ENCODE results near the gene SPG7.

DNA sequence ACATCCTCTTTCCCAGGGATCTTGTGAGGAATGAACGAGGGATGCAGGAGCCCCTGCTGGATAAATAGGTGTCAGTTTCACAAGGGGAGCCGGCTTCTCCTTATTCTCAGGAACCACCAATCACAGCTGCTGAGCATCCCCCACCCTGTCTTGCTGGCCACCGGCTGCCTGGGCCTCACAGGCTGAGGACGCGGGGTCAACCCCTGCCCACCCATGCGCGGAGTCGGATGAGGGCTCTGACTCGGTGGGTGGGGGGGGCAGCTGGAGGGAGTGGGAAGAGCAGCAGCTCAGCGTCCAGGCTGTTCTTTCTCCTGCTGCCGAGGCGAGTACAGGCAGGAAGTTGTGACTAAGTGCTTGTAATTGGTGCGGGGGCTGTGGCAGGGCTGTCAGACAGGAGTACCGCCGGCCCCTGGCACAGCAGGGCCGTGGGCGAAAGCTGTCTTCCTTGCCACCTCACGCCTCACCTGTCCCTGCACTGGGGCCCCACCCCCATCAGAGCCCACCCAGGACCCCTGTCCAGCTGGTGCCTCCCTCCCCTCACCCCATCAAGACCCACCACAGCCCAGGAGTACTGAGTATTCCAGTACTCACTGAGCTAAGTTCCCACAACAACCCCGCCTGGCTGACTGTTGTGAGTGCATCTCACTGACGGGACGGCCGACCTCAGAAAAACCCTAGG, 94.2 kb downstream of the SPG7 start:
- TF ChIP-seq, protein P1, sequence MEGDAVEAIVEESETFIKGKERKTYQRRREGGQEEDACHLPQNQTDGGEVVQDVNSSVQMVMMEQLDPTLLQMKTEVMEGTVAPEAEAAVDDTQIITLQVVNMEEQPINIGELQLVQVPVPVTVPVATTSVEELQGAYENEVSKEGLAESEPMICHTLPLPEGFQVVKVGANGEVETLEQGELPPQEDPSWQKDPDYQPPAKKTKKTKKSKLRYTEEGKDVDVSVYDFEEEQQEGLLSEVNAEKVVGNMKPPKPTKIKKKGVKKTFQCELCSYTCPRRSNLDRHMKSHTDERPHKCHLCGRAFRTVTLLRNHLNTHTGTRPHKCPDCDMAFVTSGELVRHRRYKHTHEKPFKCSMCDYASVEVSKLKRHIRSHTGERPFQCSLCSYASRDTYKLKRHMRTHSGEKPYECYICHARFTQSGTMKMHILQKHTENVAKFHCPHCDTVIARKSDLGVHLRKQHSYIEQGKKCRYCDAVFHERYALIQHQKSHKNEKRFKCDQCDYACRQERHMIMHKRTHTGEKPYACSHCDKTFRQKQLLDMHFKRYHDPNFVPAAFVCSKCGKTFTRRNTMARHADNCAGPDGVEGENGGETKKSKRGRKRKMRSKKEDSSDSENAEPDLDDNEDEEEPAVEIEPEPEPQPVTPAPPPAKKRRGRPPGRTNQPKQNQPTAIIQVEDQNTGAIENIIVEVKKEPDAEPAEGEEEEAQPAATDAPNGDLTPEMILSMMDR (conservative IDR thresholded peaks at IDR 0.05 in 1 of 2, IDR thresholded peaks at IDR 0.05 in 1 of 2; ENCODE audit: low read depth in 1 of 2, low read length in 2 of 2), result no peak
- no peak for TF ChIP-seq EZH2 (IDR thresholded peaks at IDR 0.05; ENCODE audit: low read length, missing control alignments)
